Sigmoid colon (tissue), 7 donors: ENCODE results near the gene SH2D6. TPM values are rescaled to one million over a fixed set of nuclear protein-coding genes. Genes with fewer than 3 reads are reported as not detected.
A peak's percentile ranks its signal among the peaks of the same experiment; 100 is the strongest.

Source experiments
- DNase-seq: peaks from one replicate; pipeline ENCODE4 v3.0.0-alpha.2; 2019
- H3K27ac ChIP-seq, 4 donors: fragments of 200-600 bp; sonication (generic); one replicate each; pipeline ENCODE4 v1.5.1; 2016 to 2019; ENCODE audit warnings: mild to moderate bottlenecking in 1 of 4
- H3K27me3 ChIP-seq, 3 donors: fragments of 200-600 bp; sonication (generic); one replicate each; pipeline ENCODE4 v1.5.1; 2019; ENCODE audit warnings: mild to moderate bottlenecking in 1 of 3
- H3K36me3 ChIP-seq, 4 donors: fragments of 200-600 bp; sonication (generic); one replicate each; pipeline ENCODE4 v1.5.1; 2016 to 2019
- H3K4me1 ChIP-seq, 4 donors: fragments of 200-600 bp; sonication (generic); one replicate each; pipeline ENCODE4 v1.5.1; 2017 to 2019
- H3K4me3 ChIP-seq, 4 donors: fragments of 200-600 bp; sonication (generic); one replicate each; pipeline ENCODE4 v1.5.1; 2017 to 2019; ENCODE audit warnings: mild to moderate bottlenecking in 2 of 4, moderate library complexity in 1 of 4
- H3K9me3 ChIP-seq, 4 donors: fragments of 200-600 bp in 3 of 4; sonication (generic) in 3 of 4; one replicate each; pipeline versions ENCODE4 v1.5.1 to v1.6.1; 2013 to 2019
- CTCF ChIP-seq, 4 experiments: fragments of 450-650 bp in 3 of 4; fragments of 200-600 bp in 1 of 4; IDR thresholded peaks; one replicate each; pipeline ENCODE4 v1.5.1; 2016 to 2019; ENCODE audit warnings: antibody characterized with exemption in 4 of 4, mild to moderate bottlenecking in 3 of 4, moderate library complexity in 2 of 4
- EP300 ChIP-seq, 4 donors: sonication (generic); formaldehyde crosslinking; IDR thresholded peaks; one replicate each; pipeline ENCODE4 v1.6.1; 2017; ENCODE audit warnings: antibody characterized with exemption in 4 of 4
- POLR2A ChIP-seq, 2 donors: fragments of 450-650 bp; IDR thresholded peaks; one replicate each; pipeline ENCODE4 v1.6.1; 2016; ENCODE audit warnings: antibody characterized with exemption in 2 of 2, mild to moderate bottlenecking in 2 of 2, moderate library complexity in 2 of 2
- POLR2AphosphoS5 ChIP-seq, 4 donors: sonication (generic); formaldehyde crosslinking; IDR thresholded peaks; one replicate each; pipeline ENCODE4 v1.6.1; 2017; ENCODE audit warnings: antibody characterized with exemption in 4 of 4
- WGBS, 2 donors: extraction: QIAGEN DNeasy Blood & Tissue Kit; methylation state at CpG; one replicate each; pipeline ENCODE4 v1.1.7; 2013; 5-methylcytosine and 5-hydroxymethylcytosine counted together
- intact Hi-C: fragments of 100-400 bp; cut with DNase I; formaldehyde crosslinking; loops from one replicate; pipeline ENCODE4 v1.15.1; 2023
- polyA plus RNA-seq, 3 donors: library from polyadenylated mRNA; stranded (reverse); fragments of 200-250 nt; gene quantifications; one replicate each; pipeline ENCODE4 v1.2.3, GENCODE V29; 2013
- total RNA-seq, 4 donors: library from RNA; depleted of rRNA; stranded (reverse); fragments of >200 nt; gene quantifications; one replicate each; pipeline ENCODE4 v1.1.0, GENCODE V29; 2016
- donor health status: healthy with polysubstance abuse.
- donor health status: Bipolar disorder and iron deficiency.
- donor health status: healthy.

Gene SH2D6
- total and polyA plus RNA-seq, 7 donors, result 2.8 to 14.6 (median 11.4) TPM; not detected in 4

GRCh38 chr2:85458601-85459563 lies 40.4 kb downstream of the SH2D6 start:
- intact Hi-C loops, result no loop called here

GRCh38 chr2:85459771-85460170 lies 41.3 kb downstream of the SH2D6 start:
- intact Hi-C loops, result no loop called here
- no peak overlapping the region for H3K27ac ChIP-seq
- no peaks in the 10 kb centered on the region for H3K27me3 ChIP-seq
- TF ChIP-seq POLR2A (IDR thresholded peaks at IDR 0.05) (no peak), CTCF (IDR thresholded peaks at IDR 0.05) (no peak), EP300 (IDR thresholded peaks at IDR 0.05) (no peak), POLR2AphosphoS5 (IDR thresholded peaks at IDR 0.05) (no peak)
- no peaks in the 10 kb centered on the region for H3K36me3 ChIP-seq
- no peaks in the 10 kb centered on the region for H3K9me3 ChIP-seq
- no peaks in the 10 kb centered on the region for H3K4me1 ChIP-seq
- H3K4me3 ChIP-seq, result no peak overlapping the region
- 97% methylated on average over 1 of the region's 1 CpG for WGBS, 2 donors
- DNase-seq, result no peak

More at GRCh38 chr2:85458601-85459563, 40.4 kb downstream of the SH2D6 start:
- TF ChIP-seq POLR2AphosphoS5 (IDR thresholded peaks at IDR 0.05), result no peak
- TF ChIP-seq CTCF (IDR thresholded peaks at IDR 0.05), result no peak
- no peak for TF ChIP-seq POLR2A (IDR thresholded peaks at IDR 0.05)
- no peak for TF ChIP-seq EP300 (IDR thresholded peaks at IDR 0.05)
- DNase-seq, result peak; percentile 12
- Histone ChIP-seq H3K4me3 (no peak overlapping the region), H3K36me3 (no peaks in the 10 kb centered on the region), H3K9me3 (no peaks in the 10 kb centered on the region), H3K27ac (no peak overlapping the region), H3K4me1 (no peaks in the 10 kb centered on the region), H3K27me3 (no peaks in the 10 kb centered on the region)
- WGBS, 2 donors, result 87 to 91% methylated on average over 12 of the region's 12 CpGs

- H3K27ac ChIP-seq, result no peak overlapping the region
- no peaks in the 10 kb centered on the region for H3K27me3 ChIP-seq
- H3K36me3 ChIP-seq, result no peaks in the 10 kb centered on the region
- H3K4me3 ChIP-seq, result no peak overlapping the region
- intact Hi-C loops, result no loop called here
- H3K9me3 ChIP-seq, result no peaks in the 10 kb centered on the region
- DNase-seq, result peak; percentile 51
- H3K4me1 ChIP-seq, result peaks cover 0 to 7% (median 5%) of the 10 kb centered on the region in 4 donors
- no peak for TF ChIP-seq POLR2A (IDR thresholded peaks at IDR 0.05)
- TF ChIP-seq POLR2AphosphoS5 (IDR thresholded peaks at IDR 0.05), result no peak
- no peak for TF ChIP-seq CTCF (IDR thresholded peaks at IDR 0.05)
- TF ChIP-seq EP300 (IDR thresholded peaks at IDR 0.05), result no peak
- 59 to 89% methylated on average over 2 of the region's 2 CpGs for WGBS, 2 donors
Measured at GRCh38 chr2:85462322-85462721, 43.8 kb downstream of the SH2D6 start.

- Histone ChIP-seq H3K4me3 (no peak overlapping the region), H3K27me3 (no peaks in the 10 kb centered on the region), H3K36me3 (no peaks in the 10 kb centered on the region), H3K4me1 (peaks cover 0 to 26% (median 24%) of the 10 kb centered on the region in 4 donors), H3K27ac (peak overlapping the region in 2 of 4 donors; percentile 25 to 57), H3K9me3 (no peaks in the 10 kb centered on the region)
- WGBS, 2 donors, result 44 to 73% methylated on average over 8 of the region's 8 CpGs
- no peak for TF ChIP-seq EP300 (IDR thresholded peaks at IDR 0.05)
- no peak for TF ChIP-seq CTCF (IDR thresholded peaks at IDR 0.05)
- TF ChIP-seq POLR2AphosphoS5 (IDR thresholded peaks at IDR 0.05), result no peak
- no peak for TF ChIP-seq POLR2A (IDR thresholded peaks at IDR 0.05)
- no peak for DNase-seq
- intact Hi-C loops, result no loop called here
Measured at GRCh38 chr2:85468096-85468703, 49.7 kb downstream of the SH2D6 start.
